Measurements from ENCODE around the gene ANP32A.

ANP32A gene

DNA sequence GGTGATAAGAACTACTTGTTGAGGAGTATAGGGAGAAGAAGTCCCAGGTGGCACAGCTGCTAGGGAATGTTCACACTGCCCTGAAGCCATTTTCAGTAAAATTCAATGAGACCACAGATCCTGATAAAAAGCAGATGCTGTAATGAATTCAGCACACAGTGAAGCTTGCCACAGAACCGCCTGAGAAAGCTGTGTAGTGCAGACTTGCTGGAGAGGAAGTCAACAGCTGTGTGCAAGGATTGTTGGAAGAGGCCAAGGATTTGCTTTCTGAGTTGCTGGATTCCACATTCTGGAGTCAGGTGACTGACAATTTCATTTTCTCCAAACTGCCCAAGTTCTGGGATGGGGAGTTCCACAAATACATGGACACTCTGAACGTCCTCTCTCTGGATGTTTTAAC is 70.9 kb downstream of the ANP32A start:
- no peak for DNase-seq (ENCODE audit: low read depth, low spot score)

DNA sequence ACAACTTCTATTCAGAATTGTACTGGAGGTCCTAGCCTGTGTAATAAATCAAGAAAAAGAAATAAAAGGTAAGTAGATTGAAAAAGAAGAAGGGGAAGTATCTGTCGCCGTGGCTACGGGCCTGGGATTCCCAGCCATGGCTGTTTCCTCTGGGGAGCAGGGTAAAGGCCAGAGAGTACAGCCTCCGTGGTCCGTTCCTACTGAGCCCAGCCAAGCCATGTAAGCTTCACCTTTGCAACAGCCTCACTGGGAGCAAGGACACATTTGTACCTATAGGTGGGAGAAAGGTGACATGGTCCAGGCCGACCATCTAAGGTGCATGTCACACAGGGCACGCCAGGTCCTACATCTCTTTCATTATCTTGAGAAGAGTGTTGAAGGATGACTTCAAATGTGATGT is 71.3 kb downstream of the ANP32A start:
- no peak for DNase-seq (ENCODE audit: low read depth, low spot score)

DNA sequence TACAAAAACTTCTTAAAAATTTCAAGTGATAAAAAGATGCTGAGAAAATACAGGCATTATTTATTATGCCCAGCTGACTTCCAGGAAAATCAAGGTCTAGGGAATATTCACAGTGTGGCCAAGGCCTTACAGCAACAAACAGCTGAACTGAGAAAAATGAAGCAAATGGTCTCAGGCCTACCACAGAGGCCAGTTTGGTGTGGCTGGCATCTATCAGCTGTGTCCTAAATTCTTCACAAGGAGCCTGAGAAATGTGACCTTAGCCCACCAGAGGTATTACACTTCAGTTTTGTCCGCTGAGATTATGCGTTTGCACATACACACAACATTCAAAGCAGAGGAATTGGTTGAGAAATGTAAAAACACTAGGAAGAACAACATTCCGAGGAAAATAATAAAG is 77.4 kb downstream of the ANP32A start:
- no peak for DNase-seq (ENCODE audit: low read depth, low spot score)

DNA sequence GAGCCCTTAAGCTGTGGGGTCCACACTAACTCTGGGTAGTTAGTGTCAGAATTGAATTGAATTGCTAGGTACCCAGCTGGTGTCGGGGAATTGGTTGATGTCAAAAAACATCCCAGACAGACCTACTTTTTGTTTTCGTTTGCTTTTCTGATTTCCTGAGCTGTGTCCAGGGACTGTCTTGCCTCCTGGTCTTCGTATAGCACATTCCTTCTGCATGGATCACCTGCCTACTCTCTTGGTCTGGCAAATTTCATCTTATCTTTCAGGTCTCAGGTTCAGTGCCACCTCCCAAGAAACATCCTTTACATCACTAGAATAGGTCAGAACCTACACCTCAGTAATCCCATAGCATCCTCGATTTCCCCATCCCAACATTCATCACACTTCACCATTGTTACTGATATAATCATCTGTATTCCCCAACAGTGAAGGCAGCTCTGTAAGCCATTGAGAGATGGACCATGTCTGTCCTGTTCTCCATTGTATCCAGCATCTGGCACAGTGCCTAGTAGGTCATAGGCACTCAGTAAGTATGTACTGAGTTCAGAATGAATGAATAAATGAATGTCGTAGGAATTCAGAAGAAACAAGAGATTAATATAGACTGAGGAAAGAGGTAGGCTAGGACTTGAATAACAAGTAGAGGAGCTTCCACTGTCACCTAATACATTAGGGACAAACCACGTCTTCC is 81.2 kb downstream of the ANP32A start:
- DNase-seq (ENCODE audit: low read depth, low spot score), result no peak

DNA sequence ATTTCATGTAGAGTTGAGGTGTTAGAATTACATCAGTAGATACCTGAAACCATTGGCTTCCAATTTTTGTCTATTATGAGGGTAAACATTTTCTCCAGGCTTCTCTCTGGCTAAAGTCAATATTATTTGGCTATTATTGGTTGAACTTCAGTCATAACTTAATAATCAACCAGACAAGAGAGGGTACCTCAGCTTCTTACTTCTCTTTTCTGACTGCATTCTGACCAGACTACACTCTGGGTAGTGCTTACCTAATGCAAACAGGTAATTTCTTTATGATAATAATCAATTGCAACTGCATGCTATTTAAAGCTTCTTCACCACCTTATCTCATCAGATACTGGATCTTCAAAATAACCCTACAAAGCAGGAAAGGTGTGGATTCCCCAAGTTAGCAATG is 85.1 kb downstream of the ANP32A start:
- DNase-seq (ENCODE audit: low read depth, low spot score), result no peak

DNA sequence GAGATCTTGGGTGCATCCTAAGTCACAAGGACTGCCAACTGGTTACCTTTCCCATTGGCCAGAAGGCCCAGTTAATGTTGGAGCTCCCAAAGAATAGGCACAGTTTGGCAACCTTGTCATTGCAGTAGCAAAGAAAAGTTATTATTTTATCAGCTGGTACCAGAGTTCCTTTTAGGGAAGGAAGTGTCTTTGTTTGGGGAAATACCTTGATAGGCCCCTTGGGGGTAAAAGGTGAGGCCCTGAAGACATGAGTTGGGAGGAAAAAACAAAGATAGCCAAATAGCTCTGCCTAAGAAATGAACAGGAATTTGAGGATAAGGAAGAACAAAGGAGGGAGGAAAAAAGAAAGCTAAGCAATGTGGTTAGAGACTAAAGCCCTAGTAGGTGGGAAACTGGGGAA is 85.8 kb downstream of the ANP32A start:
- no peak for DNase-seq (ENCODE audit: low read depth, low spot score)

DNA sequence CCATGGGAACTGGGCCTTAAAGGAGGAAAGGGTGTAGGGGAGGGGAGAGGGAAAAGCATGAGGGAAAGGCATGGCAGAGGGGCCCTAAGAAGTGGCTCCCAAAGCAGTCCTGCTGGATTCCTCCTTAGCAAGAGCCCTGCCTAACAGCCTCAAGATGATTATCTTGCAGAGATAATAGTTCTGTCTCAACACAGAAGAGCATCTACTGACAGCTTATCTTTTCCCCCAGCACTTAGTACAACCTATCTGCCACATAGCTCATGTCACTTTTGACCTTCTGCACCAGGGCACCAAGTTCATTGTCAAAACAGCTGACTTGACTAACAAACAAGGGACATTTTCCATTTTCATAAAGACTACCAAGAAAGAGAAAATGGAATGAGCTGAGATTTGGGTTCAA is 86.3 kb downstream of the ANP32A start:
- DNase-seq (ENCODE audit: low read depth, low spot score), result peak; percentile 58

DNA sequence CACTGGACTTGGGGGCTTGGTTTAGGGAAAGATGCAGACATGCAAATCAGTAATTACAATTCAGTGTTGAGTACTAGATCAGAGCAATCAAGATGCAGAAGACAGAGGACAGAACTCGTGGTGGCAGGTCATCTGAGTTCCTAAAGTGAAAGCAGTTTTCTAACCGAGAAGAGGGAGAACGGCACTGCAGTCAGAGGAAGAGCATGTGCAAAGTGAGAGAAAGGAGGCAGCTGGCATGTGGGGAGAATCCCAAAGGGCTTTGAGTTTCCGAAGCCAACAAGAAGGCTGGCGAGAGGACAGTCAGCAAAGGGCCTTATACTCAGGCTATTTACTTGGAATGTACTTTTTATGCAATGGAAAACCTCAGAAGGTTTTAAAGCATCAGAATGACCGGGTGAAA is 87.0 kb downstream of the ANP32A start:
- no peak for DNase-seq (ENCODE audit: low read depth, low spot score)

DNA sequence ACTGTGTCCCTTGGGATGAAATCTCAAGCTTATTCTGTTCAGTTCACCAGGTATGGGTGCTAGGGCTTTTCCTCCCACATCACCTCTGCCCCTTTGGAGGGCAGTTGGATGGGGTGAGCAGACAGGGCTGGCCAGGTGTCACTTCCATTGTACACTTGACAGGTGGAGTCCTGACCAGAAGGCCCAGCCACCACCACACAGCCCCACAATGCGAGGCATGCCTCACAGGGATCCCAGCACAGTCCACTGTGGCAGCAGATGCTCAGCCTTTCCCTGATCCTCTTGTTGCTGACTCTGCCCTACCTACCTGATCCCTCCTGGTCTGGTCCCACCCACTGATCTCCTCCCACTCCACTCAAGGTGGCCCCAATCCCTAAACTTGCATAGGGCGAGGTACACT is 88.2 kb downstream of the ANP32A start:
- no peak for DNase-seq (ENCODE audit: low read depth, low spot score)

DNA sequence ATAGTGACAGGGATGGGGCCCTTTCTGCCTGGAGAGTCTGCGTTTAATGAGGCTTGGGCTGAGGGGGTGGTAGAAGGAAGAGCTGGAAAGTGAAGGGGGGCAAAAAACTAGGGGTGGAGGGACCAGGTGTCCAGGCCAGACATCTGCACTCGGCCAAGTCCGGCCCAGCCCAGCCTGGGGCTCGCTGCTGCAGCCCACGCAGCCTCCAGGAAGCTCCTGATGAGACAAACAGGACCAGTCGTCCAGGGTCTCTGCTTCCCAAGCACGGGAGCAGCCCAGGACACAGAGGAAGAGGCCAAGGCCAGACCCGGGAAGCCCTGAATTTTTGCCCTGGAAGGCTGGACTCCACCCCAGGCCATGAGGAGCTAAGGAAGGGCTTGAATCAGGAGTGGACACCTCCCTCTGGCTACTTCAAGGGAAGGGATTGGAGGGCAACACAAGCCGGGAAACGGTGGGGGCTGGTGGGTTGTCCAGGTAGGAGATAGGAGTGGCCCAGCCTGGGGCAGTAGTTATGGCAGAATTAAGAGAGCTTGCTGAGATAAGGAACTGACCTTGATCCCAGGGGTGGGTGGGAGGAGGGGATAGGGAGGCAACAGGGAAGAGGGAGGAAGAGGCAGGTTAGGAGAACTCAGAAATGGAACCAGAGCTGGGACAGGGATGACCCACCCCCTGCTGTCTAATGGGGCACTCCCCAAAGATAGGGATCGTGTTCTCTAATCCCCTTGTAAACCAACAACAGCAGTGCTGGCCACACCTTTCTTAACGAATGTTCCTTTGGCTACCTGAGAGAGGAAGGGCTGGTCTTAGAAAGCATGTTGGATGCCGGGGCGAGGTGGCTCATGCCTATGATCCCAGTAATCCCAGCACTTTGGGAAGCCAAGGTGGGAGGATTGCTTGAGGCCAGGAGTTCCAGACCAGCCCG is 89.5 kb downstream of the ANP32A start:
- DNase-seq (ENCODE audit: low read depth, low spot score), result peak; percentile 66

DNA sequence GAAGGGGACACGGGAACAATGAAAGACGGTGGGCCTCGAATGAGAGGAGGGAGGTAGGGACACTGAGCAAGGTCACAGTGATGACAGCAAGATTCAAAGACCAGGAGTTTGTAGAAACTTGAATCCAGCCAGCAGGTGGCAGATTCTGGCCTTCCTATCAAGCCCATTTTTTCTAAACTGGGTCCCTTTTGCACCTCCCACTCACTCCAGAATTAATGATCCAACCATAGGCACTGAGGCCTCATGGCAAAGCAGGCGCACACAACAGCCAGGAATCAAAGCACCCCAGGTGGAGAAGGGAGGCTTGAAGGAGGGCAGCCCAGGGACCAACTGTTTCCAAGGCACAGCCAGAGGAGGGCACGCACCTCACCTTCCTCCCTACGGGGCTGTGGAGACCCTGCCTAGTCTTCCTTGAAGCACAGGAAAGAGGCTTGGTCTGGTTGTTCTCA is 90.2 kb downstream of the ANP32A start:
- DNase-seq (ENCODE audit: low read depth, low spot score), result peak; percentile 74

DNA sequence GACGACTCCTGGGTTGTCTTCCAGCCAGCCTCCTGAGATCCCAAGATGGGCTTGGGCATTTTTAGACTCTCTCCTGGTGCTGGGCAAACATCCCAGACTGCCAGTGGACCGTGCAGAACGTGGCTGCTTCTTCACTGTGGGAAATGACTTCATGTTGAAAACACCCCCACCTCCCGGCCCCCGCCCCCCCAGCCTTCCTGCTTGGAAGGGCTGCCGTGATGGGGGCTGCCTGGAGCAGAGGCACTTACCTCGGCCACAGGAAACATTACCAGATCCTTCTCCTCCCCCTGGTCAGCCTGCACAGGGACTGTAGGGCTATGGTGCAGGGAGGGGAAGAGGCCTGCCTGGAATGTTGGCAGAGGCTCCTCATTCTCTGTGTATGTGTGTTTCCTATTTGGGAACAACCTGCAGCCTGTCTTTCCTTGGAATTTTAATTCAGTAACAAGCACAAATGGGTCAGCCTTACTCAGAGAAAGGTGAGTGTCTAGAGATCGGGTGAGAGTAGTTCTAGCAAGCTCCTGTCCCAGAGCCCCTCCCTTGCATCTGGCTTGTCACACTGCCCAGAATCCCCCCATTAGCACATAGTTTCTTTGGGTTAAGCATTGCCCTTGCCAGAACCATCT is 90.8 kb downstream of the ANP32A start:
- no peak for DNase-seq (ENCODE audit: low read depth, low spot score)
